Measurements from ENCODE around the gene ZNF512B.

Gene ZNF512B

DNA sequence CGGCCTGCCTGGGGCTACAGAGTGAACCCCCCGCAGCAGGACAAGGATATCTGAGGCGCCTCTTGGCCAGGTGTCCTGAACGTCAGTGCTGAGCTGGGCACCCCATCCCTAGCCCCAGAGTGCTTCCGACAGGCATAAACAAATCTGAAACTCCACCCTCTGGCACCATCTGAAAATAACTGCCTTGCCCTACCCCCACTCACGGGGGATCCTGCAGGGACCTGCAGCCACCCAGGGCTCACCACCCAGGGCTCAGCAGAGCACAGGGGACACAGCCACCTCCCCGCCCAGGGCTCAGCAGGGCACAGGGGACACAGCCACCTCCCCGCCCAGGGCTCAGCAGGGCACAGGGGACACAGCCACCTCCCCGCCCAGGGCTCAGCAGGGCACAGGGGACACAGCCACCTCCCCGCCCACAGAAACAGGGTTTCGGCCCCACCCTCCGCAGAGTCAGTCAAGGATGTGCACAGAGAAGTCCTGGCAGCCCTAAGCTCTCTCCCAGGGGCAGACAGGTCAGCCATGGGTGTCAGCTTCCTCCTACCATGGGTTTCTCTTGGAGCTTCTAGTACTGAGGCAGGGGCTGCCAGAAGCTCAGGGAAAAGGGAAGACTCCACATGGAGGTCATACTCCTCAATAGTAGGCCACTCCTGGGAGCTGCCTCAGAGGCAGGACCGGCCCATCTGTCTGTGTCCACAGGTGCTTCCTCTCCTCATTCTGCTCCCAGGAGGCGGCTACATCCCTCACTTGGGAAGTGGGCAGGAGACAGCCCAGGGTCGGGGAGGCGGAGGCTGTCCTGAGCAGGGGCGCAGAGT lies 18.1 kb downstream of the ZNF512B start:
- no peak for DNase-seq

DNA sequence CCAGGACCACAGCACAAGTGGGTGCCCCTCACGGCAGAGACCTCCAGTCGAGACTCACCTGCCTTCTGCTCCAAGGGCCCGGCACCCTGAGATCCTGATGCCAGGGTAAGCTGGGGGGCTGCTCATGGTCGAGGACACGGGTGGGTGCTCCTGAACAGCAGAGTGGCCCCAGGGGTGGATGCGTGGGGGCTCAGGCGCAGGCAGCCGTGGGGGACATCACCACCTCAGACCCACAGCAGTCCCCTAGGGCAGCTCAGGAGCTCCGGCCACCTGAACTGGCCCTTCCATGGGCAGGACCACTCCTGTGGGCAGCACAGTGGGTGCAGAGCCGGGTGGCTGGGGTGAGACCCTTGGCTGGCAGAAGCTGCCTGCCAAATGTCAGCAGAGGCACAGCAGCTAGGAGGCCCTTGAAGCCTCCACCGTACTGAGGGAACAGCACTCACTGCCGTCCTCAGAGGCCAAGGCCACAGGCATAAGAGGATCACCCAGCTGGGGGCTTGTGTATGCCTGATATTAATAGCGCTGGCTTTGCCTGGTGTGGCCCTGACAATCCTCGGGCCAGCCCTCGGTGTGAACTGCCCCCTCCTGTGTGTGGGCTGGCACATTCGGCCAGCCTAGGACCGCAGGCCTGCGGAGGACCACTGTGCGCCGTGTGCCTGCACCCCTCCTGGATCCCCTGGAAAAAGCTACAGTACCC lies 18.9 kb downstream of the ZNF512B start:
- no peak for DNase-seq

DNA sequence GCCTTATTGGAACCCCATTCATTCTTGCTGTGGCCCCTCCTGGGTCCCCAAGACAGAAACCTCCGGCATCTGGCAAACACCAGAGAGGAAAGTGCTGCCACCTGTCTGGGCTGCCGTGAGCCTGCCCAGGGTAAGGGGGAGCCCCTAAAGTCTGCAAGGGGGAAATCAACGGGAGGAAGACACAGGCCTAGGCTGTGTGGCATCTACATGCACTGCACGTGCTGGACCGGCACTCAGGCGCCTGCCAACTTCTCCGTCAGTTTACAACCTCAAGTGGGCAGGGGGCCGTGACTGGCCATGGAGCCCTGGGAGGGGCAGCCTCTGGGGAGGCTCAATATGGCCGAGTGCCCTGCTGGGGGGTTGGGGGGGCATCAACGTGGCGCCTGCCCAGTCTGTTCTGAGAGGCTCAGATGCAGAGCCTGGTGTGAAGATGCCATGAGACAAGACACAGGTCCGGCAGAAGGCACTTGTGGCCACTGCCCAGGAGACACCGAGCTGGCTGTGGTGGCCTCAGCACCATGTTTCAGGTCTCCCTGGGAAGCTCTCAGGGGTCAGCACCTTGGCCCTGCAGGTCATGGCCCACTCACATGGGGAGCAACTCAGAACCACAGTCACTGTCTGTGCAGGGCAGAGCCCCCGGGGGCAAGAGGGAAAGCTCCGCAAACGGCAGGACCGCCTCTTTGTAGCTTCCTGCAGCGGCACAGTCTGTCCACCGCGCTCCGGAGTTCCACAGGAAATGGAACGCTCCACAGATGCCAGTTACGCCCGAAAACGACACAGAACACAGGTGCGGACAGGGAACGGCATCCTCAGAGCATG lies 21.9 kb downstream of the ZNF512B start:
- peak in 36 of 56 donors; percentile 11 to 70 (median 40) for DNase-seq

DNA sequence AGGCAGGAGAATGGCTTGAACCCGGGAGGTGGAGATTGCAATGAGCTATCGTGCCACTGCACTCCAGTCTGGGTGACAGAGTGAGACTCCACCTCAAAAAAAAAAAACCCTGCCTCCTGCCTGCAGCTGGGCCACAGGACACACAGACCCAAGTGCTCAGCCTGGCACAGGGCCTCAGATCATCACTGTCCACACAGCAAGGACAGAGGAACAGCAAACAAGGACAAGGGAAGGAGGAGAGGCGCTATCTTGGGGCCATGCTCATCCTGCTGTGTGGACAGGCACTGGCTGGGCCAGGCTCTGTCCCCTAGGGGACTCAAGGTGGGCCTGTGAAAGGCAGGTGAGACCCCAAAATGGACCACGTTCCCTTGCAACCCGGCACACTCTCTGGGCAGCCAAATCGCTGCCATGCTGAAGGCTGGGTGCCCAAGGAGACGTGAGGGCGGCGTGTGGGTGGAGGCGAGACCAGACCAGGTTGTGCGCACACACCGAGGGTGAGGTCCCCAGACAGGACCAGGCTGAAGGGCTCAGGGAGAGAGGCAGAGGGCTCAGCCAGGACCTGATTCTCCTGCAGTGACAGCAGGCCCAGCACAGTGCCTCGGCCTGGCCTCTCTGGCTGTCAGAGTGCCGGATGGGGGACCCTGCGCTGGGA lies 22.6 kb downstream of the ZNF512B start:
- no peak for DNase-seq

- no peak for DNase-seq
Measured at GRCh38 chr20:63945921-63946920, 23.5 kb downstream of the ZNF512B start.

DNA sequence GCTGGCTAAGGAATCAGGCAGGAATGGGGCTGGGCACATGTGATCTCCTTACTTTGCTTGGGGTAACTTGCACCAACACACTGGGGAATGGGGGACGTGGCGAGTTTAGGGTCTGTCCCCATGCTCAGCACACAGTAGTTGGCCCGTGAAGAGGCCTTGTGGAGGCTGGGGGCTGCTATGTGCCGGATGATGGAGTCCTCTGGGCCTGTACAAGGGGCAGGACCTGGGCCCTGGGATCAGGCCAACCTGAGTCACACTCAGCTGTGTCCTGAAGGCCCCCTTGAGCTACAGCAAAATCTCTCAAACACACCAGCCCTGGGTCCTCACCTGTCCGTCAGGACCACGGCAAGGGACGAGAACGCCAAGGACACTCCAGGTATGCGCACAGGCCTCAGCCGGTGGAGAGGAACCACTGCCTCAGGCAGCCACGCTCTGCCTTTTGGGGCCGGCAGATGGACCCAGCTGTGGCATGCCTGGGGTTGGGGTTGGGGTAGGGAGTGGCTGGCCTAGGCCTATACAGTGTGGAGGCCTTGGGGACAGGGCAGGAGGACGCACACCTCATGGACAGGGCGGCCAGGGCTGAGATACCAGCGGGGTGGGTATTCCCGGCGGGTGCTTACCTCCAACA lies 24.6 kb downstream of the ZNF512B start:
- no peak for DNase-seq

- DNase-seq = no peak
Measured at GRCh38 chr20:63944078-63944941, 25.4 kb downstream of the ZNF512B start.

DNA sequence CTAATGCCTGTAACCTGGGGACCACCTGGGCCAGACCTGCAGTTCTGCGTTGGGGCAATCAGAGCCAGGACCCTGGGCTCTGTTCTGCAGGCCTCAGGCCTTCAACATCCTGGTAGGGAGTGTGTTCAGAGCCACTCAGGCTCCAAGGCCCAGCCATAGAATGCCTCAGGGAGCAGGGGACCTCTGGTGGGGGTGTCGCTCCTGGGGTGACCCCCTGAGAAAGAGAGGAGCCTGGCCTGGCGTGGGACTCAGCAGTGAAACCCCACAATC lies 26.0 kb downstream of the ZNF512B start:
- DNase-seq = no peak

DNA sequence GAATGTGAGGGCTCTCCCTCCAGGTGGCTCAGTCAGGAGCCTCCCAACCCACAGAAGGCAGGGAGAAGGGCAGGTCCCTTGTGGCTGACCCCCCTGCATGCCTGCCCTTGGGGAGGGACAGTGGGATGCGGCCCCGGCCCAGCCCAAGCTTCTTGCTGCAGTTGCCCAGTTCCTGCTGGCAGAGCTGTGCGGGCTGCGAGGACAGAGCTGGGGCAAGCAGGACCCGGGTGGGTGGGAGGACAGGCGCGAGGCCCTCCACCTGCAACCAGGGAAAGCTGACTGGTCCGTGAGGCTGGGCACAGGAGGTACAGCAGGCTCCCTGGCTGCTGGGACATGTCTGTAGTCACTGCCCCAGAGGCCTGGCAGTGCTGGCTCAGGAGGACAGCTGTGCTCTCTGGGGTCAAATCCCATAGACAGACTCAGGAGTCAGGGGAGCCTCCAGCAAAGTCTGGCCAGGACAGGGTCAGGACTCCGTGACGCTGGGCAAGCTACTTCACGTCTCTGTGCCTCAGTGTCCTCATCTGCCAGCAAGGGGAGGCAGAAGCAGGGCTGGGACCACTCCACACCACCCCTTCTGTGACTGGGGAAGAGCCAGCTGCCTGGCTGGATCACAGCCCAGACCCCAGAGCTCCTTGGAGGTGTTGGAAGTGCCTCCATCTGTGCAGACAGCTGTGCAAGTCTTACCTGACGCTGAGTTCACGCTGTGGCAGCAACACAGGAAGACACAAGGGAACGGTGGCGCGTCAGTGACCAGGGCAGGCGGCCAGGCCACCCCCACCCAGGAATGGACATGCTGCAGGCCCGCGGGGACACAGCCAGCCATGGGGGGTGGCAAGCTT lies 26.5 kb downstream of the ZNF512B start:
- DNase-seq = no peak

- peak in 5 of 56 donors; percentile 13 to 56 (median 14) for DNase-seq
Measured at GRCh38 chr20:63942250-63942951, 27.3 kb downstream of the ZNF512B start.

DNA sequence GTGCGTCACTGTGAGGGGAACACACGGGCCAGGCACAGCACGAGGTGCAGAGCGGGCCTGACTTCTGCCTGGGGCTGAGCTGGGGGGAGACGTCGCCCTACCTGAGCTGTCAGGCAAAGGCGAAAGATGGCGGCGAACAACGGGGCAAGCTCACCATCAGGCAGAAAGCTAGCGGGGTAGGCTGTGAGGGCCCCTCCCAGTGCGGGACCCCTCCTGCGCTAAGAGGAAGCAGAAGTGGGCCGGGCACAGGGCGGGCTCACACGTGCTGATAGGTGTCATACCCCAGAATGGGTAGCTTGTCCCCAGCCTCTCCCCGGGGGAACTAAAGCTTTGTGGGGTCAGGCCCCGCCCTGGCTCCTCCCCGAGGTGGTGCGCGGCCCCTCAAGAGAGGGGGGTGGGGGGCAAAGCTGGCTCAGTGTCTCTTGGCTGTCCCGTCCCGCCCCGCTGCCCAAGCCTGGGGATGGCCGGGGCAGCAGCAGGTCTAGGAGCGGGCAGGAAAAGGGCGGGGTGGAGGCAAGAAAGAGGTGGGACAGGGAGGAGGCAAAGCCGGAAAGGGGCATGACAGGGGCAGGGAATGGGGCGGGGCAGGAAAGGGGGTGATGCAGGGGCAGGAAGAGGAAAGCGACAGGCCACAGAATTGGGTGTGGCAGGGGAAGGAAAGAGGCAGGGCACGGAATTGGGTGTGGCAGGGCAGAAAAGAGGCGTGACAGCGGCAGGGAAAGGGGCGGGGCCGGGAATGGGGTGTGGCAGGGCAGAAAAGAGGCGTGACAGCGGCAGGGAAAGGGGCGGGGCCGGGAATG lies 28.2 kb downstream of the ZNF512B start:
- DNase-seq = peak in 1 of 56 donors; percentile 8

- no peak for DNase-seq
Measured at GRCh38 chr20:63940472-63941266, 29.1 kb downstream of the ZNF512B start.

DNA sequence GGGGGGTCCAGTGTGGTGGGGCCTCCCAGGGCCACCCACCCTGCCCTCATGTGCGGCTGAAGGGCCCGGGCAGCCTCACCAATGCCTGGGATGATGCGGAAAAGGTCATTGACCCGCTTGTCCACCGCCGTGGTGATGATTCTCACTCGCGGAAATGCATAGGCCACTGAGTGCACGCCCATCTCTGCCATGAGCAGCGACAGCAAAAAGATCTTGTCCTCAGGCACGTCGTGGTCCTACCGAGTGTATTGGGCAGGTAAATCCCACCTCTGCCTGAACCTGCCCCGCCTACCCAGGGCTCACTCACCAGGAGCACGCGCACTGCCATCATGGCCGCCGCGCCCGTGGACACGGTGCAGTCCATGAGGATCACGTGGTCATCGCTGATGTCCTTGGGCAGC lies 29.7 kb downstream of the ZNF512B start:
- no peak for DNase-seq

- no peak for DNase-seq
Measured at GRCh38 chr20:63939061-63939935, 30.4 kb downstream of the ZNF512B start.
